Measurements from ENCODE around the gene ST6GALNAC5. TPM values are rescaled to one million over a fixed set of nuclear protein-coding genes. Genes with fewer than 3 reads are reported as not detected.

The ST6GALNAC5 gene
- total RNA-seq, 1 experiment from 2014 or later, result 2.0 TPM

GRCh38 chr1:76933847-76934815 lies 66.9 kb downstream of the ST6GALNAC5 start:
- Mint-ChIP-seq H3K9me3 (ENCODE audit: low read depth, unreplicated experiment) (peaks cover 3% of the 10 kb centered on the region), H3K36me3 (ENCODE audit: insufficient read depth, unreplicated experiment) (no peaks in the 10 kb centered on the region), H3K27me3 (ENCODE audit: unreplicated experiment) (no peaks in the 10 kb centered on the region), H3K4me1 (ENCODE audit: low read depth, unreplicated experiment) (peaks cover 8% of the 10 kb centered on the region), H3K27ac (ENCODE audit: unreplicated experiment) (no peak overlapping the region), H3K4me3 (ENCODE audit: low read depth, unreplicated experiment) (no peak overlapping the region)
- BruUV-seq (replicated peaks), result no TSS peak
- no peak for TF ChIP-seq CTCF (IDR thresholded peaks at IDR 0.05; ENCODE audit: unreplicated experiment)
- intact Hi-C loops (cut with micrococcal nuclease; ENCODE audit: unreplicated experiment), result no loop called here
- DNase-seq, result no peak
- CTCF ChIA-PET, result no interaction called here

- Mint-ChIP-seq H3K27me3 (ENCODE audit: unreplicated experiment) (no peaks in the 10 kb centered on the region), H3K9me3 (ENCODE audit: low read depth, unreplicated experiment) (no peaks in the 10 kb centered on the region), H3K4me3 (ENCODE audit: low read depth, unreplicated experiment) (no peak overlapping the region), H3K4me1 (ENCODE audit: low read depth, unreplicated experiment) (peaks cover 8% of the 10 kb centered on the region), H3K27ac (ENCODE audit: unreplicated experiment) (no peak overlapping the region), H3K36me3 (ENCODE audit: insufficient read depth, unreplicated experiment) (no peaks in the 10 kb centered on the region)
- intact Hi-C loops (cut with micrococcal nuclease; ENCODE audit: unreplicated experiment), result no loop called here
- CTCF ChIA-PET, result no interaction called here
- no TSS peak for BruUV-seq (replicated peaks)
- DNase-seq, result no peak
- TF ChIP-seq CTCF (IDR thresholded peaks at IDR 0.05; ENCODE audit: unreplicated experiment), result no peak
Measured at GRCh38 chr1:76938304-76938703, 71.0 kb downstream of the ST6GALNAC5 start.

GRCh38 chr1:76939050-76939816 lies 72.0 kb downstream of the ST6GALNAC5 start:
- intact Hi-C loops (cut with micrococcal nuclease; ENCODE audit: unreplicated experiment), result no loop called here
- no peaks in the 10 kb centered on the region for H3K27me3 Mint-ChIP-seq (ENCODE audit: unreplicated experiment)
- DNase-seq, result no peak
- TF ChIP-seq CTCF (IDR thresholded peaks at IDR 0.05; ENCODE audit: unreplicated experiment), result no peak
- no peak overlapping the region for H3K27ac Mint-ChIP-seq (ENCODE audit: unreplicated experiment)
- no peaks in the 10 kb centered on the region for H3K36me3 Mint-ChIP-seq (ENCODE audit: insufficient read depth, unreplicated experiment)
- CTCF ChIA-PET, result interaction anchor here (0.6 kb wide), 1 partner anchor 67 kb away, joined by 5 read pairs; no protein-coding TSS in a partner anchor
- no TSS peak for BruUV-seq (replicated peaks)
- H3K9me3 Mint-ChIP-seq (ENCODE audit: low read depth, unreplicated experiment), result no peaks in the 10 kb centered on the region
- H3K4me3 Mint-ChIP-seq (ENCODE audit: low read depth, unreplicated experiment), result no peak overlapping the region
- H3K4me1 Mint-ChIP-seq (ENCODE audit: low read depth, unreplicated experiment), result peaks cover 8% of the 10 kb centered on the region

GRCh38 chr1:76939817-76940216 lies 72.5 kb downstream of the ST6GALNAC5 start:
- CTCF ChIA-PET, result interaction anchor here (0.6 kb wide), 1 partner anchor 68 kb away, joined by 5 read pairs; no protein-coding TSS in a partner anchor
- peaks cover 8% of the 10 kb centered on the region for H3K4me1 Mint-ChIP-seq (ENCODE audit: low read depth, unreplicated experiment)

More at GRCh38 chr1:76939817-76940216, 72.5 kb downstream of the ST6GALNAC5 start:
- intact Hi-C loops (cut with micrococcal nuclease; ENCODE audit: unreplicated experiment), result loop anchor here (5.0 kb wide), 1 partner anchor 38 kb away; no protein-coding TSS in a partner anchor
- Mint-ChIP-seq H3K27me3 (ENCODE audit: unreplicated experiment) (no peaks in the 10 kb centered on the region), H3K27ac (ENCODE audit: unreplicated experiment) (no peak overlapping the region), H3K36me3 (ENCODE audit: insufficient read depth, unreplicated experiment) (no peaks in the 10 kb centered on the region), H3K9me3 (ENCODE audit: low read depth, unreplicated experiment) (no peaks in the 10 kb centered on the region), H3K4me3 (ENCODE audit: low read depth, unreplicated experiment) (no peak overlapping the region)
- no peak for TF ChIP-seq CTCF (IDR thresholded peaks at IDR 0.05; ENCODE audit: unreplicated experiment)
- DNase-seq, result no peak
- BruUV-seq (replicated peaks), result no TSS peak
